ENCODE results near the gene CD302. TPM values are rescaled to one million over a fixed set of nuclear protein-coding genes. Genes with fewer than 3 reads are reported as not detected.

CD302 gene
- total and polyA plus RNA-seq, 2 of the 4 experiments (the other 2 are of a cell fraction) = 3.8 to 4.0 TPM

DNA sequence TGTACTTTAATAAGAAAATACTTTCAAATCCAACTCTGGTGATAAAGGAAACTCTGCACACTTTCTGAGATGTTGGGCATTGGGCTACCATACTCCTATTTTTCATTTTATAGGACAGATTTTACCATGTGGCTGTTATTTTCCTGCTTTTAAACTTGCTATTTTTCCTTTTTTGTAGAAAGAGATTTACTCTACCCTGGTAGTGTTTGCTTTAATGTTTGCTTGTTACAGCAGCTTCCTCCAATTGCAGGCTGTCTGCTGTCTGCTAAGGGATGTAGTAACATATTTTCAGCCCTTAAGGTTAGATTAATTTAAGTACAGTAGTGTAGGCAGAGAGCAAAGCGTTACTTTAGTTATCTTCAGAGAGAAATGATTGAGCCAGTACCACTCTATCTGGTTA lies 47.1 kb downstream of the CD302 start:
- Histone ChIP-seq H3K9me3 (ENCODE audit: control insufficient read depth, insufficient read depth, low read length) (no peaks in the 10 kb centered on the region), H2BK5ac (ENCODE audit: low read depth, low read length, poor library complexity, severe bottlenecking) (no peak overlapping the region), H2BK15ac (ENCODE audit: low read depth, low read length) (no peak overlapping the region), H3K36me3 (ENCODE audit: control insufficient read depth, insufficient read depth, low read length) (peaks cover 37% of the 10 kb centered on the region), H3K9me1 (ENCODE audit: insufficient read depth, low read length) (no peaks in the 10 kb centered on the region), H3K79me1 (ENCODE audit: low read depth in 1 of 2, low read length in 2 of 2) (peaks cover 34 to 57% of the 10 kb centered on the region in 2 experiments; a peak in 3 of 4 replicates), H4K5ac (ENCODE audit: low read depth, low read length) (no peak overlapping the region), H3K56ac (ENCODE audit: extremely low read depth, insufficient read depth, low read length) (no peak overlapping the region; the same call in 1 of the 2 replicates), H3K14ac (replicated peaks; ENCODE audit: low read depth, low read length) (no peak overlapping the region), H3K23ac (ENCODE audit: low read depth, low read length) (no peak overlapping the region), H3K18ac (ENCODE audit: low read depth, low read length) (no peak overlapping the region), H2BK120ac (ENCODE audit: low read depth, low read length) (no peak overlapping the region), H3K9ac (ENCODE audit: low read depth, low read length) (no peak overlapping the region), H3K4me2 (ENCODE audit: low read depth, low read length) (no peak overlapping the region), H3K4me3 (ENCODE audit: insufficient read depth, low read depth, low read length) (no peak overlapping the region), H4K20me1 (ENCODE audit: insufficient read depth, low read length) (peaks cover 35% of the 10 kb centered on the region), H3K27me3 (ENCODE audit: control insufficient read depth, insufficient read depth, low read length) (no peaks in the 10 kb centered on the region), H3K27ac (ENCODE audit: insufficient read depth, low read length) (no peak overlapping the region), H3K4me1 (ENCODE audit: control insufficient read depth, insufficient read depth, low read length) (no peaks in the 10 kb centered on the region; the same call in 1 of the 2 replicates), H4K91ac (ENCODE audit: insufficient read depth, low read depth, low read length) (no peak overlapping the region), H3K4ac (ENCODE audit: low read depth, low read length) (no peak overlapping the region), H2BK20ac (ENCODE audit: low read depth, low read length) (no peak overlapping the region), H2AK5ac (ENCODE audit: low read depth, low read length) (no peak overlapping the region), H2AFZ (replicated peaks; ENCODE audit: low read length, poor library complexity) (no peak overlapping the region), H4K8ac (ENCODE audit: low read depth in 2 of 2, low read length in 2 of 2) (no peak overlapping the region), H2AK9ac (replicated peaks; ENCODE audit: low read depth, low read length, poor library complexity) (no peak overlapping the region)
- ChIA-PET POLR2A (ENCODE audit: unreplicated experiment) (no interaction called here), CTCF (no interaction called here)
- TF ChIP-seq MAFK (IDR thresholded peaks at IDR 0.05; ENCODE audit: low read depth, low read length) = no peak
- ATAC-seq (ENCODE audit: low read depth) = no peak
- in situ Hi-C loops (cut with MboI; ENCODE audit: low sequenced_read_pairs) (no loop called here), dilution Hi-C loops (cut with HindIII; ENCODE audit: low sequenced_read_pairs, unreplicated experiment) (no loop called here), intact Hi-C loops (cut with micrococcal nuclease) (no loop called here)
- no peak for DNase-seq
- whole genome bisulfite sequencing, 2 experiments (ENCODE audit: extremely low coverage in 2 of 2, insufficient read length in 1 of 2) = no CpG with 5 or more reads among the region's 1 CpG
- no TSS peak for BruUV-seq (replicated peaks)
